ENCODE measurements around the gene CFAP77.

GRCh38 chr9:132564526-132564925 is 154.5 kb downstream of the CFAP77 start:
- TF ChIP-seq REST (IDR thresholded peaks at IDR 0.05; ENCODE audit: insufficient replicate concordance, low read depth) (no peak), POLR2AphosphoS5 (IDR thresholded peaks at IDR 0.05; ENCODE audit: low read depth) (no peak), SPI1 (IDR thresholded peaks at IDR 0.05; ENCODE audit: borderline replicate concordance, low read depth) (no peak), GABPA (IDR thresholded peaks at IDR 0.05; ENCODE audit: low read depth) (no peak)
- TF ChIP-seq, protein P1, sequence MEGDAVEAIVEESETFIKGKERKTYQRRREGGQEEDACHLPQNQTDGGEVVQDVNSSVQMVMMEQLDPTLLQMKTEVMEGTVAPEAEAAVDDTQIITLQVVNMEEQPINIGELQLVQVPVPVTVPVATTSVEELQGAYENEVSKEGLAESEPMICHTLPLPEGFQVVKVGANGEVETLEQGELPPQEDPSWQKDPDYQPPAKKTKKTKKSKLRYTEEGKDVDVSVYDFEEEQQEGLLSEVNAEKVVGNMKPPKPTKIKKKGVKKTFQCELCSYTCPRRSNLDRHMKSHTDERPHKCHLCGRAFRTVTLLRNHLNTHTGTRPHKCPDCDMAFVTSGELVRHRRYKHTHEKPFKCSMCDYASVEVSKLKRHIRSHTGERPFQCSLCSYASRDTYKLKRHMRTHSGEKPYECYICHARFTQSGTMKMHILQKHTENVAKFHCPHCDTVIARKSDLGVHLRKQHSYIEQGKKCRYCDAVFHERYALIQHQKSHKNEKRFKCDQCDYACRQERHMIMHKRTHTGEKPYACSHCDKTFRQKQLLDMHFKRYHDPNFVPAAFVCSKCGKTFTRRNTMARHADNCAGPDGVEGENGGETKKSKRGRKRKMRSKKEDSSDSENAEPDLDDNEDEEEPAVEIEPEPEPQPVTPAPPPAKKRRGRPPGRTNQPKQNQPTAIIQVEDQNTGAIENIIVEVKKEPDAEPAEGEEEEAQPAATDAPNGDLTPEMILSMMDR (IDR thresholded peaks at IDR 0.05; ENCODE audit: insufficient read depth, low read length) = no peak
